RKO (cell line): ENCODE results near the gene RDH5.

Experiments used
- DNase-seq: peaks from one replicate; pipeline ENCODE4 v3.0.0-alpha.2; 2016; ENCODE audit warnings: low spot score

The RDH5 gene

GRCh38 chr12:55712700-55713415, 7.3 kb upstream of the RDH5 start:
- DNase-seq = no peak

GRCh38 chr12:55713721-55714120, 6.5 kb upstream of the RDH5 start:
- DNase-seq = peak; percentile 86

- no peak for DNase-seq
These were observed 4.9 kb upstream of the RDH5 start for GRCh38 chr12:55715169-55715764.

- peak; percentile 91 for DNase-seq
These were observed 4.2 kb upstream of the RDH5 start, which contains the start of gene BLOC1S1 for GRCh38 chr12:55715833-55716581. Gene BLOC1S1 (plus strand): TSS chr12:55716046. CDS start chr12:55716052, 6 bp downstream.

GRCh38 chr12:55716582-55716957, 3.6 kb upstream of the RDH5 start:
- no peak for DNase-seq

- peak; percentile 84 for DNase-seq
These were observed 2.9 kb upstream of the RDH5 start for GRCh38 chr12:55717011-55718007.

- no peak for DNase-seq
These were observed 2.2 kb upstream of the RDH5 start for GRCh38 chr12:55718015-55718414.

GRCh38 chr12:55718624-55719275, 1.4 kb upstream of the RDH5 start:
- DNase-seq = no peak

- DNase-seq = no peak
These were observed 822 bp upstream of the RDH5 start for GRCh38 chr12:55719371-55719770.

- peak; percentile 97 for DNase-seq
These were observed 776 bp downstream of the RDH5 start for GRCh38 chr12:55720894-55721444.

GRCh38 chr12:55721601-55722213, 1.5 kb downstream of the RDH5 start:
- no peak for DNase-seq

- no peak for DNase-seq
These were observed 2.8 kb downstream of the RDH5 start for GRCh38 chr12:55722948-55723347.

- no peak for DNase-seq
These were observed 3.5 kb downstream of the RDH5 start for GRCh38 chr12:55723516-55724225.

- peak; percentile 81 for DNase-seq
These were observed 4.2 kb downstream of the RDH5 start for GRCh38 chr12:55724226-55724939.

- no peak for DNase-seq
These were observed 4.7 kb downstream of the RDH5 start for GRCh38 chr12:55724940-55725309.

- no peak for DNase-seq
These were observed 5.4 kb downstream of the RDH5 start for GRCh38 chr12:55725556-55725955.

GRCh38 chr12:55726971-55727370, 6.8 kb downstream of the RDH5 start:
- no peak for DNase-seq

GRCh38 chr12:55727643-55728185, 7.5 kb downstream of the RDH5 start:
- DNase-seq = peak; percentile 81
